Osteocyte (in vitro differentiated cells): ENCODE data around the gene CALM1. TPM values are rescaled to one million over a fixed set of nuclear protein-coding genes. Genes with fewer than 3 reads are reported as not detected.

Experiments used
- DNase-seq: peaks from one replicate; pipeline ENCODE4 v3.0.0; 2021; ENCODE audit warnings: mixed read lengths; ENCODE audit not compliant: unreplicated experiment; ENCODE audit errors: extremely low spot score
- H3K27ac Mint-ChIP-seq: one replicate; pipeline ENCODE4 v1.8.0; 2021; ENCODE audit warnings: mild to moderate bottlenecking, mixed read lengths; ENCODE audit not compliant: unreplicated experiment
- H3K27me3 Mint-ChIP-seq: one replicate; pipeline ENCODE4 v1.8.0; 2021; ENCODE audit warnings: mixed read lengths; ENCODE audit not compliant: unreplicated experiment
- H3K36me3 Mint-ChIP-seq: one replicate; pipeline ENCODE4 v1.8.0; 2021; ENCODE audit warnings: mixed read lengths; ENCODE audit not compliant: unreplicated experiment
- H3K4me1 Mint-ChIP-seq: one replicate; pipeline ENCODE4 v1.8.0; 2021; ENCODE audit warnings: mixed read lengths; ENCODE audit not compliant: unreplicated experiment
- H3K4me3 Mint-ChIP-seq: one replicate; pipeline ENCODE4 v1.8.0; 2021; ENCODE audit warnings: mild to moderate bottlenecking, moderate library complexity, mixed read lengths; ENCODE audit not compliant: unreplicated experiment
- H3K9me3 Mint-ChIP-seq: one replicate; pipeline ENCODE4 v1.8.0; 2021; ENCODE audit warnings: mixed read lengths; ENCODE audit not compliant: unreplicated experiment
- total RNA-seq: library from RNA; stranded (reverse); gene quantifications from 2 replicates; pipeline ENCODE4 v1.2.1, GENCODE V29; 2021
- TF ChIP-seq, protein P1 (sequence below): fragments of 200-600 bp; sonication (generic); IDR thresholded peaks from 2 replicates; pipeline ENCODE4 v1.5.0; 2021; ENCODE audit warnings: antibody characterized with exemption, mild to moderate bottlenecking, moderate library complexity

Gene CALM1
- total RNA-seq, 1 donor from 2014 or later: 199 TPM

DNA sequence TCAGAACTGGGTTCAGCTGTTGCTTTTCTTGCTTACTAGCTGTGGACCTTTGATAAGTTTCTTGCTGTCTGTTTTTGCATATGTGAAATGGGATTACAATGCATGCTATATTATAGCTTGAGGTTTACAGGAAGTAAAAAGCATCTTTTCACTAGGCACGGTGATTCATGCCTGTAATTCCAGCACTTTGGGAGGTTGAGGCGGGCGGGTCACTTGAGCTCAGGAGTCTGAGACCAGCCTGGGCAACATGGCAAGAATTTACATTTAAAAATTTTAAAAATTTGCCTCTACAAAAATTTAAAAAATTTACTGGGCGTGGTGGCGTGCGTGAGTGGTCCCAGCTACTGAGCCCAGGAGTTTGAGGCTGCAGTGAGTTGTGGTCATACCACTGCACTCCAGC, 42.0 kb downstream of the CALM1 start:
- TF ChIP-seq, protein P1, sequence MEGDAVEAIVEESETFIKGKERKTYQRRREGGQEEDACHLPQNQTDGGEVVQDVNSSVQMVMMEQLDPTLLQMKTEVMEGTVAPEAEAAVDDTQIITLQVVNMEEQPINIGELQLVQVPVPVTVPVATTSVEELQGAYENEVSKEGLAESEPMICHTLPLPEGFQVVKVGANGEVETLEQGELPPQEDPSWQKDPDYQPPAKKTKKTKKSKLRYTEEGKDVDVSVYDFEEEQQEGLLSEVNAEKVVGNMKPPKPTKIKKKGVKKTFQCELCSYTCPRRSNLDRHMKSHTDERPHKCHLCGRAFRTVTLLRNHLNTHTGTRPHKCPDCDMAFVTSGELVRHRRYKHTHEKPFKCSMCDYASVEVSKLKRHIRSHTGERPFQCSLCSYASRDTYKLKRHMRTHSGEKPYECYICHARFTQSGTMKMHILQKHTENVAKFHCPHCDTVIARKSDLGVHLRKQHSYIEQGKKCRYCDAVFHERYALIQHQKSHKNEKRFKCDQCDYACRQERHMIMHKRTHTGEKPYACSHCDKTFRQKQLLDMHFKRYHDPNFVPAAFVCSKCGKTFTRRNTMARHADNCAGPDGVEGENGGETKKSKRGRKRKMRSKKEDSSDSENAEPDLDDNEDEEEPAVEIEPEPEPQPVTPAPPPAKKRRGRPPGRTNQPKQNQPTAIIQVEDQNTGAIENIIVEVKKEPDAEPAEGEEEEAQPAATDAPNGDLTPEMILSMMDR: no peak
- Mint-ChIP-seq H3K36me3 (no peaks in the 10 kb centered on the region), H3K4me3 (no peak overlapping the region), H3K4me1 (peaks cover 6% of the 10 kb centered on the region), H3K27me3 (no peaks in the 10 kb centered on the region), H3K27ac (no peak overlapping the region), H3K9me3 (no peaks in the 10 kb centered on the region)
- no peak for DNase-seq

DNA sequence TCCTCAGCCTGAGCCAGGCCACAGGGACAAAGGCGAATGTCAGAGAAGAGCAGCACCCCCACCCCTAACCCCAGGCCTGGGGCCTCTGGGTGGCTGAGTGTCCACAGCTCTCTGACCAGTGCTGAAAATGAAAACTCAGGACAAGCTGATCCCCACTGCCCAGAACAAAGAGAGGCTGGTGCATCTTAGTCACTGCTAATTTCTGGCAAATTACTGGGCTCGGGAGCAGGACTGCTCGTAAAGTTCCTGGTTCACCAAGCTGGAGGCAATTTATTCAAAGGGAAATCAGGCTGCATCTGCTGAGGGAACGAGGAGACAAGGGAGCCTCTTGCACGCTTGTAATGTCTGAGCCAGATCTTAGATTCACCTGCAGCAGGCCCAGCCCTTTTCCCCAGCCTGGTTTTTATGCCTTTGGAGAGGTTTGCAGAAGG, 43.2 kb downstream of the CALM1 start:
- no peaks in the 10 kb centered on the region for H3K27me3 Mint-ChIP-seq
- DNase-seq: no peak
- H3K27ac Mint-ChIP-seq: no peak overlapping the region
- H3K9me3 Mint-ChIP-seq: no peaks in the 10 kb centered on the region
- no peak overlapping the region for H3K4me3 Mint-ChIP-seq
- no peaks in the 10 kb centered on the region for H3K36me3 Mint-ChIP-seq
- TF ChIP-seq, protein P1: no peak
- peaks cover 6% of the 10 kb centered on the region for H3K4me1 Mint-ChIP-seq

- no peak for DNase-seq
- H3K4me1 Mint-ChIP-seq: peaks cover 6% of the 10 kb centered on the region
- H3K4me3 Mint-ChIP-seq: no peak overlapping the region
- H3K36me3 Mint-ChIP-seq: no peaks in the 10 kb centered on the region
- no peaks in the 10 kb centered on the region for H3K27me3 Mint-ChIP-seq
- TF ChIP-seq, protein P1: no peak
- H3K27ac Mint-ChIP-seq: no peak overlapping the region
- H3K9me3 Mint-ChIP-seq: no peaks in the 10 kb centered on the region
Observed at GRCh38 chr14:90440592-90440991, 43.8 kb downstream of the CALM1 start.

- H3K27me3 Mint-ChIP-seq: peaks cover 2% of the 10 kb centered on the region
- H3K4me1 Mint-ChIP-seq: peaks cover 6% of the 10 kb centered on the region
- H3K27ac Mint-ChIP-seq: no peak overlapping the region
- no peak for DNase-seq
- no peak overlapping the region for H3K4me3 Mint-ChIP-seq
- no peaks in the 10 kb centered on the region for H3K36me3 Mint-ChIP-seq
- TF ChIP-seq, protein P1: no peak
- peaks cover 1% of the 10 kb centered on the region for H3K9me3 Mint-ChIP-seq
Observed at GRCh38 chr14:90442388-90442787, 45.6 kb downstream of the CALM1 start.

DNA sequence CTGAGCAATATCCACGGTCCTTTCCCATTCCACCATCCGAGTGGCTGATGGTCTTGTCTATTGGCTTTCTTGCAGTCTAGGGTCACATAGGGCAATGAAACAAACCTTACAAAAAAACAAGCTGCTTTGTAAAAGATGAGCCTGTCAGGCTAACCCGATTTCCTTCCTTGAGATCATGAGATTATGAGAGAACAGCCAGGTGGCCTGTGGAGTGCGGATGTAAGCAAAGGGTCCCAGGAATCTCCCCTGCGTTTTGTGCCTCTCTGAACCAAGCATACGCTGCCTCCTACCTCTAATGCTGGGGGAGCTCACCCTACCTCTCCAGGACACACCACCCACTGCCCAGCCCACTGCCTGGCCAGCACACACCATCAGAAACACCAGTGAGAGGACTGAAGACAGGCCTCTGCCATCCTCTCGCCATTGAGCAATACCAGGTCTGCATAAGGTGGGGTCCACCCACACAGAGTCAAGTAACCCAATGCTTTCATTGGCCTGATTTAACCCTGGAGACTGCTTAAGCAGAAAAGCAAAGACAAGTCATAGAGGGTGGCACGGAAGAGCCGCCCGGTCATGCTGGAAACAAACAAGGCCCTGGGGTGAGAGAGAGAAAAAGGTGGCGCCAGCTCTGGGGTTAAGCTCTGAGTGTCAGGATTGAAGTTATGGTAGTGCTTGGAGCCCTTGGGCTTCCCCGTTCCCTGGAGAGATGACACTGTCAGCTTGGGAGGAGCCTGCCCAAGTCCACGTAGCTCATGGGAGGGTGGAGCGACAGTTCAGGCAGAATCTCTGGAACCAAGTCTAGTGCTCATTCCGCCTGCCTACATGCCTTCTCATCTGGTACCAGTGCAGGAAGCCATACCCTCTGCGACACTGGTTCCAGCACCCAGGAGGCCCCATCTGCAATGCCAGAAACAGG, 46.6 kb downstream of the CALM1 start:
- Mint-ChIP-seq H3K9me3 (peaks cover 11% of the 10 kb centered on the region), H3K4me3 (no peak overlapping the region), H3K27ac (no peak overlapping the region), H3K4me1 (peaks cover 6% of the 10 kb centered on the region), H3K36me3 (peaks cover 2% of the 10 kb centered on the region), H3K27me3 (peaks cover 2% of the 10 kb centered on the region)
- TF ChIP-seq, protein P1: no peak
- DNase-seq: no peak
